Lung (tissue), 12 donors: ENCODE data around the gene HAND1. TPM values are rescaled to one million over a fixed set of nuclear protein-coding genes. Genes with fewer than 3 reads are reported as not detected.

Experiments used
- ATAC-seq: fragments of 200-7000 bp; cut with Tn5 transposase; one replicate; pipeline ENCODE4 v1.9.1; 2020; ENCODE audit warnings: moderate number of reproducible peaks; ENCODE audit not compliant: insufficient read depth, low FRiP score
- DNase-seq, 3 donors: peaks; one replicate each; pipeline ENCODE4 v3.0.0-alpha.2; 2013 to 2017
- H3K27ac ChIP-seq, 2 donors: one replicate each; pipeline ENCODE4 v1.5.1; 2013; ENCODE audit warnings: mild to moderate bottlenecking in 2 of 2, moderate library complexity in 2 of 2, control low read depth in 1 of 2, inconsistent platforms in 1 of 2, low read depth in 1 of 2, low read length in 1 of 2
- H3K27me3 ChIP-seq, 3 donors: one replicate each; pipeline ENCODE4 v1.5.1; 2013; ENCODE audit warnings: low read length in 2 of 3; ENCODE audit not compliant: control insufficient read depth in 3 of 3, insufficient read depth in 3 of 3
- H3K36me3 ChIP-seq, 4 donors: one replicate each; pipeline ENCODE4 v1.5.1; 2013; ENCODE audit warnings: low read length in 4 of 4, mild to moderate bottlenecking in 1 of 4, moderate library complexity in 1 of 4; ENCODE audit not compliant: control insufficient read depth in 4 of 4, insufficient read depth in 4 of 4
- H3K4me1 ChIP-seq, 5 donors: one replicate each; pipeline ENCODE4 v1.5.1; 2013; ENCODE audit warnings: low read length in 5 of 5, mild to moderate bottlenecking in 2 of 5, moderate library complexity in 1 of 5; ENCODE audit not compliant: control insufficient read depth in 5 of 5, insufficient read depth in 5 of 5
- H3K4me3 ChIP-seq: one replicate; pipeline ENCODE4 v1.5.1; 2013; ENCODE audit warnings: mild to moderate bottlenecking, control low read depth, moderate library complexity
- H3K9ac ChIP-seq, 2 donors: one replicate each; pipeline ENCODE4 v1.5.1; 2013; ENCODE audit warnings: low read length in 2 of 2, control low read depth in 1 of 2; ENCODE audit not compliant: insufficient read depth in 1 of 2
- H3K9me3 ChIP-seq, 4 donors: one replicate each; pipeline ENCODE4 v1.5.1; 2013; ENCODE audit warnings: low read length in 3 of 4, mild to moderate bottlenecking in 1 of 4, moderate library complexity in 1 of 4; ENCODE audit not compliant: control insufficient read depth in 4 of 4, insufficient read depth in 3 of 4
- WGBS, 2 donors: extraction: QIAGEN DNeasy Blood & Tissue Kit; methylation state at CpG; one replicate each; pipeline ENCODE4 v1.1.7; 2013; 5-methylcytosine and 5-hydroxymethylcytosine counted together
- polyA plus RNA-seq, 2 donors: library from polyadenylated mRNA; stranded (reverse); fragments of 200-250 nt; gene quantifications; one replicate each; pipeline ENCODE4 v1.2.1, GENCODE V29; 2013
- total RNA-seq, 2 donors: library from RNA; depleted of rRNA in 1 of 2; stranded (reverse); fragments of >200 nt in 1 of 2; gene quantifications; one replicate each; pipeline ENCODE4 v1.2.1, GENCODE V29; 2014 to 2021
- TF ChIP-seq, protein P1 (sequence below): IDR thresholded peaks from 2 replicates; pipeline ENCODE4 v1.5.1; 2012; ENCODE audit warnings: mild to moderate bottlenecking; ENCODE audit errors: control extremely low read depth, extremely low read depth
- donor health status: control.
- donor health status: control.
- donor health status: Bipolar disorder and iron deficiency.
- donor health status: healthy.
- donor health status: DM: yes; HTN: yes; CAD: no.

Gene HAND1
- total and polyA plus RNA-seq, 4 donors: 0.02 to 0.21 (median 0.12) TPM; not detected in 1

DNA sequence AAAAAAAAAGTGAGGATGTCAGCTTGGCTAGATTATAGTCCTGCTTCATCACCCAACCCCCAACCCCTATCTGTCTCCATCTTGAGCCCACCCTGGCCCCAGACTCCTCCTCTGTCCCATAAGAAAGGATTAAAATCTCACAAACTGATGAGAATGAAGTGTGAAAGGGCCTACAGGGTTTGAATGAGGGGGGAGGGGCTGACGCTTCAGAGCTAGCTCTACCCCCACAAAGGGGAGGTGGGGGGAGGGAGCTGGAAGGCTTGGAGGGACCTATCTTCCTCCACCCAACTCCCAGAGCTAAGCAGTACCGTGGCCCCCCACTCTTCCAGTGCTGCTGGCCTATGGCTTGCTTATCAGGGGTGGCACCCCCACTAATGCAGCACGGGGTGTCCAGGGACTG, 43.7 kb upstream of the HAND1 start:
- H3K4me3 ChIP-seq: no peak overlapping the region
- no peak overlapping the region for H3K9ac ChIP-seq
- WGBS, 2 donors: 58 to 67% methylated on average over 3 of the region's 3 CpGs
- DNase-seq (peak in 1 of 3 donors; percentile 16), ATAC-seq (no peak)
- H3K4me1 ChIP-seq: peaks cover 0 to 8% (median 0%) of the 10 kb centered on the region in 5 donors
- peaks cover 0 to 2% (median 0%) of the 10 kb centered on the region in 4 donors for H3K9me3 ChIP-seq
- no peak overlapping the region for H3K27ac ChIP-seq
- peaks cover 2 to 7% (median 6%) of the 10 kb centered on the region in 3 donors for H3K27me3 ChIP-seq
- TF ChIP-seq, protein P1, sequence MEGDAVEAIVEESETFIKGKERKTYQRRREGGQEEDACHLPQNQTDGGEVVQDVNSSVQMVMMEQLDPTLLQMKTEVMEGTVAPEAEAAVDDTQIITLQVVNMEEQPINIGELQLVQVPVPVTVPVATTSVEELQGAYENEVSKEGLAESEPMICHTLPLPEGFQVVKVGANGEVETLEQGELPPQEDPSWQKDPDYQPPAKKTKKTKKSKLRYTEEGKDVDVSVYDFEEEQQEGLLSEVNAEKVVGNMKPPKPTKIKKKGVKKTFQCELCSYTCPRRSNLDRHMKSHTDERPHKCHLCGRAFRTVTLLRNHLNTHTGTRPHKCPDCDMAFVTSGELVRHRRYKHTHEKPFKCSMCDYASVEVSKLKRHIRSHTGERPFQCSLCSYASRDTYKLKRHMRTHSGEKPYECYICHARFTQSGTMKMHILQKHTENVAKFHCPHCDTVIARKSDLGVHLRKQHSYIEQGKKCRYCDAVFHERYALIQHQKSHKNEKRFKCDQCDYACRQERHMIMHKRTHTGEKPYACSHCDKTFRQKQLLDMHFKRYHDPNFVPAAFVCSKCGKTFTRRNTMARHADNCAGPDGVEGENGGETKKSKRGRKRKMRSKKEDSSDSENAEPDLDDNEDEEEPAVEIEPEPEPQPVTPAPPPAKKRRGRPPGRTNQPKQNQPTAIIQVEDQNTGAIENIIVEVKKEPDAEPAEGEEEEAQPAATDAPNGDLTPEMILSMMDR: no peak
- H3K36me3 ChIP-seq: no peaks in the 10 kb centered on the region

DNA sequence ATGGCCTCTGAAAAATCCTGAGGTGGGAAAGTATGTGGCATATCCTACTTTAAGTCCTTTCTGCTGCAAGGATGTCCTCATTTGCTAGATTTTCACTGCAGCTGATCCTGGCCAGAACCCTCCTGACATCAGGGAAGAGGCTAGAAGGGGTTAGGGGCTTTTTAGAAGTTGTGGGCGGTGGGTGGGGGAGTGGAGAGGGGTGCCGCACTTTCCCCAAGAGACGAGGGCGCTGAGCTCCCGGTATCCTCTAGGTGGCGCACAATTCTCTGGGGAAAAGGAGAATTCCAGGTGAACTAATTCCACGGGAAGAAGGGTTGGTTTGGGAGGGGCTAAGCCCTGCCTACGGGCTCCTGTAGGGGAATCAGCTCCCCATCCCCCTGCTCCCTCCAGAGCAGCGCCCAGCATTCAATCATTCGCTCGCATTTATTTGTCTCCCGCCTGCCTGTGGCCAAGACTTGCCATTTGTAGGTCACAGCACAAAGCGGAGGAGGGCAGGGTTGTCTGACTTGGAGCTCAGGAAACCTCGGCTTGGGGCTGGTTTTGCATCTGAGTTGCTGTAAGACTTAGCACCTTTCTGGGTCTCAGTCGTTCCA, 42.9 kb upstream of the HAND1 start:
- Histone ChIP-seq H3K4me3 (no peak overlapping the region), H3K4me1 (peaks cover 0 to 8% (median 0%) of the 10 kb centered on the region in 5 donors), H3K27ac (no peak overlapping the region), H3K9ac (no peak overlapping the region), H3K36me3 (no peaks in the 10 kb centered on the region), H3K9me3 (peaks cover 0 to 4% (median 0%) of the 10 kb centered on the region in 4 donors), H3K27me3 (peaks cover 2 to 7% (median 6%) of the 10 kb centered on the region in 3 donors)
- WGBS, 2 donors: 7% methylated on average over 15 of the region's 15 CpGs
- ATAC-seq: no peak
- peak; percentile 31 to 50 (median 49) for DNase-seq
- TF ChIP-seq, protein P1: peak; percentile 16

DNA sequence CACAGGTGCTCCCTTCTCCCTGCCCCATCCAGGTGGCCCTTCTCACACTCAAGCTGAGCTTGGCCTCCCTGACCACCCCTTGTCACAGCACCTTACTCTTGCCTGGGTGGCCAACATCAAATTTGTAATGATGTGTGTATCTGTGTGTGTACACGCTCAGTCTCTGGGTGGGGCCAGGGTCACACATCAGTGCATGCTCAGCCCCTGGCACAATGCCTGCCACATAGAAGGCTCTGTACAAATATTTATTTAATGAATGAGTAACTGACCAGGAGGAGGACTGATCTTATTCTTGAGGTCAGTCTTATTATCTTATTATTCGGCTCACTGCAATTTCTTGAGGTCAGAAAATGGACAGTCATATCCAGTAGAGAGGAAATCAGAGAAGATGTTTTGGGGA, 41.3 kb upstream of the HAND1 start:
- Histone ChIP-seq H3K4me3 (no peak overlapping the region), H3K4me1 (peaks cover 0 to 8% (median 0%) of the 10 kb centered on the region in 5 donors), H3K27me3 (peaks cover 5 to 8% (median 6%) of the 10 kb centered on the region in 3 donors), H3K9me3 (peaks cover 0 to 4% (median 0%) of the 10 kb centered on the region in 4 donors), H3K9ac (no peak overlapping the region), H3K27ac (no peak overlapping the region), H3K36me3 (no peaks in the 10 kb centered on the region)
- DNase-seq (no peak), ATAC-seq (no peak)
- WGBS, 2 donors: 54 to 77% methylated on average over 2 of the region's 2 CpGs
- TF ChIP-seq, protein P1: no peak
